ENCODE measurements around the gene CD200R1.
A peak's percentile ranks its signal among the peaks of the same experiment; 100 is the strongest.

CD200R1 gene, protein sequence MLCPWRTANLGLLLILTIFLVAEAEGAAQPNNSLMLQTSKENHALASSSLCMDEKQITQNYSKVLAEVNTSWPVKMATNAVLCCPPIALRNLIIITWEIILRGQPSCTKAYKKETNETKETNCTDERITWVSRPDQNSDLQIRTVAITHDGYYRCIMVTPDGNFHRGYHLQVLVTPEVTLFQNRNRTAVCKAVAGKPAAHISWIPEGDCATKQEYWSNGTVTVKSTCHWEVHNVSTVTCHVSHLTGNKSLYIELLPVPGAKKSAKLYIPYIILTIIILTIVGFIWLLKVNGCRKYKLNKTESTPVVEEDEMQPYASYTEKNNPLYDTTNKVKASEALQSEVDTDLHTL

DNA sequence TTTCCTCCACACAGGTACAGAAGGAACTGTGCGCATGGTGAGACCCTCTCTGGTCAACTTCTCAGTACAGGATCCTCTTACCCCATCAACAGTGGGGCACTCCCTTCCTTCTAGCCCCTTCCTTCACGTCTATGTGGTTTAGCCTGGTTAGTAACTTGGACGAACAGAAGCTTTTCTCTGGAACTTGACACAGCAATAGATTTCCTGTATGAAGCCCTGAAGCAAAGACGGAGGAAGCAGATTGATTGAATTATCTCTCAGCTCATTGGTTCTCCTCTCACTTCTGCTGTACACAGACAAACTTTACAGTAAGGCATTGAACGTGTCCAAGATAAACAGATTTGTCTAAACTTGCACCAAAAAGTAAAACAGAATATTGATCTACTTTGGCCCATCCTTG lies at the start of gene CD200R1:
Gene CD200R1 (minus strand): TSS at position 210 of the 400 bp plus-strand sequence. CDS start 246 bp downstream, outside the sequence.
- no peak for DNase-seq

DNA sequence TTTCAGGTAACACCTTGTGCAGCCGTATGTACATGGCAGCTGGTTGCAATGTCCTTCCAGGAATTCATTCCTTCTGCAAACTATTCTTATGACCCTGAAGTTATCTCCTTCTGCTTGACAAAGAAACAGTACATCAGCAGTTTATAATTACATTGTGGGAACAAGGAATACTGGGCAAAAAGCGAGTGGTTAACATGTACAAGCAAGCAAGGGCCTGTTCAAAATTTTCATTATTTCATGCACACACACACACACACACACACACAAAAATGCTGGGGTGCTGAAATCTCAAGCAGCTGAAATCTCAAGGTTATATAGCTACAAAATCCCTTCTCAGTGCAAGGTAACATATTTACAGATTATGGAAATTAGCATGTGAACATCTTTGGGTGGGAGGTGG lies 46.6 kb upstream of the CD200R1 start:
- no peak for DNase-seq

DNA sequence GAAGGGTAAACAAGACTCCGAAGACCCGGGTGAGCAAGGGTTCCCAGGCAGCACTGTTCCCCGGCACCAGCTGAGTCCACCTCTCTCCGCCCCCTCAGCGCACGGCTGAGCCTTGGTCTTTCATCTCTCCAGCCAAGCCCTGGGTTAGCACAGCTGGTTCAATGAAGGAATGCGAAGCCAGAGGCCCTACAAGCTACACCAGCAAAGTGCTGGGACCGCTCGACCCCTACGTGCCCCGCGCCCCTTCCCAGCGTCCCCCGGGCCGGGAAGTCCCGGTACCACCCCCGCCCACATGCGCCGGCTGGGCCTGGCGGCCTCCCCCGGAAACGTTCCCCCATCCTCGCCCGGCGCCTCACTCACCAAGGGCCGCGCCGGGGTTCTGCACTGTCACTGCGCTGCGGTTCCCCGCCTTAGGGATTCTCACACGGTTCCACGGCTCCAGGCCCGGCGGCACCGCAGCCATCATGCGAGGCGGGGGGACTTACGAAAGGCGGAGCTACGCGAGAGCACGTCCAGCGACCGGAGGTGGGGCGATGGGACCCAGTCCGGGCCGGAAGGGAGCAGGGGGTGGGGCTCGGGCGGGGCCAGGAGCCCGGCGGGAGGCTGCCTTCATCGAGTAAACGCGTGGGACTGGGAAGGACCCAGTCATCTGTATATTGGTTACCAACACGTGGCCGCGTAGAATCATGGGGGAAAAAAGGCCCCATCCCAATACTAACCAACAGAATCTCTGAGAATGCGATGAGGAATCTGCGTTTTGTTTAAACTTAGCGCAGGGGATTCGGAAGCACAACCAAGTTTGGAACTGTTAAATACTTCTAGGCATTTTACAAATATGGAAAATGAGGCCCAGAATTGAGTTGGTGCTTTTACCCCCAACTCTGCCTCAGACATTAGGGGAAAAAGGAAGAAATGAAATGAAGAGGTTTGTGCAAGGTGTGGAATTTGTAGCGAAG lies 44.6 kb upstream of the CD200R1 start:
- DNase-seq, result peak; percentile 82

DNA sequence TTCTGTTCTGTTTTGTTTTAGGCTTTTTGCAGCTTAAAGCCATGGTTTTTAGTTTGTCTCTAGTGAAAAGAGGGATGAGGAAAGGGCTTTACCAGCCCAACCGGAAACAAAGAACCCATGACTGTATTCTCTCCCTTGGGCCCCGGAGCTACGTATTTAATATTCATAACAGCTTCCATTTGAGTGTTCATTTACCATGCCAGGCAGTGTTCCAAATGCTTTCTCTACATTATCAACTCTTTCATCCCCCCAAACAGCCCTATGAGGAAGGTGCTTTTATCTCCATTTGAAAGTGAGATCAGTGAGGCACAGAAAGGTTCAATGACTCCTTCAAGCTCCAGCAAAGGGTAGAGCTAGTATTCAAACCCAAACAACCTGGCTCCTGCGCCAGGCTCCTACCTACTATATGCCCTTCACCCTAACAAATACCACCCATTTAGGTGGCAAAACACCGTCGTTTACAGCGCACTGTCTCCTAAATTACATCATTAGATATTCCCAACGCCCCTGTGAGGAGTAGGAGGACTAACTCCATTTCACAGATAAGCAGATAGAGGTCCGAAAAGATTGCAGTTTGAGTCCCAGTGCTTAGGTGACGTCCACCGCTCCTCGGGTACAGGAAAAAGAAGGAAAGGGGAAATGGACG lies 43.8 kb upstream of the CD200R1 start:
- no peak for DNase-seq

DNA sequence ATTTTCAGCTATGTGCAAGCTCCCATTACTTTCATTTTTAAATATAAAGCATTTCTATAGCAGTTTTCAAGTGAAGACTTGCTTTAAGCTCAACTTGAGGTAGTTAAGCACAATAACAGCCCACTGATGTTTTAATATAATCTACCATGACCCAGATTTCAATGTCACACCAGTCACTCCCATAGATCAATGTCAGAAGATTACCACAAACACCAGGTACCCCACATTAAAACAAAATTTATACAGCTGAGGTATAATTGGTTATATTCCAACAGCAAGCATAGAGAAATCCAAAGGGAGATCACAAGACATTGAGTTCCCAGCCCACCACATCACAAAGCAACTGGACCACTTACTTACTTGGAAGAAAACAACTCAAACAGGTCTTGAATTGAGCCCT lies 38.7 kb upstream of the CD200R1 start:
- DNase-seq, result no peak

DNA sequence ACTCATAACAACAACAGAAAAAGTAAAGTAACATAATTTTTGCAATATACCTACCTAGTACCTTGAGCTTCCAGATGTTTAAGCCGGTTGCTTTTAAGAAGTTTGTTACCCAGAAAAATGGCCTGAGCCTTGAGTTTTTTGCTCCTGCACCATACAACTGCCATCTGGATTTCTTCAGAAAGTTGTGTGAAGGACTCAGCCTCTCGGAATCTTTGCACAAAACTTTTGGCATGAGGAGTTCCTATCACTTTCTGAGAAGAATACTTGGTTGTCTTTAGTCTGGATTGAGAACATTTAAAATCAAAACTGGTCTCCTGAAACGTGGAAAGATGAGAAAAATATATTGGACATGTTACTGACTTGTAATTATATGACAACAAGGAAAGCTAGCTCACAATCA lies 33.2 kb upstream of the CD200R1 start:
- DNase-seq, result no peak

DNA sequence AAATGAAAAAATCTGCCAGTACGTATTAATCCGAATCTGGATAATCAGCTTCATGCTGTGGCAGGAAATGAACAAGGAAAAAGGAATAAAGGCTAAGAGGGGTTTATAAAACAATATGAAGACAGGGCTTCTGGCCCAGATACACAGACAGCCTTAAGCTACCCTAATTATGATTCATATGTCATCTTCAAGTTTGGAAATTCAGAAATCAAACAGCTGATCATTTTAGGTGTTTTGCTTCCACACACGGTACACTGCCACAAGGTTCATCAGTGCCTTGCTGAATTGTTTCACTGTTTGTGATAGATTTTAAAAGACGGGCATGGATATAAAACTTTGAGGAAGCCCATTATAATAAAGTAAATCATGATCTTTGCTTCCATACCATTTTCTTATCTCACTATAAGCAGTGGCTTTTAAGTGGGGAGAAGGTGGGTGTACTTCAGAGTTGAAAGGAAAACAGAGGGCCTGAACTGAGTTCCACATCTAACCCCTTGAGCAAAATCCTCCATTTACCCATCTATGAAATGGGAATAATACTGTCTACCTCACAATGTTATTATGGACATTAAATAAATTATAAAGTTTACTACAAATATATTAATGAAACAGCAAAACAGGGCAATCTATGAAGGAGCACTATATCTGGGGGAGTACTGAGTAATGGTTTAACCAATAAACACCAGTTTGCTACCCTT lies 31.6 kb upstream of the CD200R1 start:
- no peak for DNase-seq

DNA sequence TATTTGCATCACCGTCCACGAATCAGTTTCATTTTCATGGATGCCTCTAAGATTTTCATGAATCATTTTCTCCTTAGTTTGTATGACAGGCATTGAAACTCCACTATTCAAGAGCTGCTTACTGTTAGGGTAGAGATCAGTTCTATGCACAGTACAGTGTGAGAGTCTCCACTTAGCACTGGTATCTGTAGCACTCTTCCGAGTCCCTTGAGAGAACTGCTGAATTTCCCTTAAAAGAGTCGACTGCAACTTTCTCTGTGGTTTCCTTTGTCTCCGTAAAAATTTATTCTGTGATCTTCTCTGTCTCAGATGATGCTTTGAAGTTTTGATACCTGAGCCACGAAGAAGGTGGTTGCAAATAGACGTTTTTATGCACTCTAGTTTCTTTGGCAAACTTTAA lies 30.7 kb upstream of the CD200R1 start:
- DNase-seq, result no peak

DNA sequence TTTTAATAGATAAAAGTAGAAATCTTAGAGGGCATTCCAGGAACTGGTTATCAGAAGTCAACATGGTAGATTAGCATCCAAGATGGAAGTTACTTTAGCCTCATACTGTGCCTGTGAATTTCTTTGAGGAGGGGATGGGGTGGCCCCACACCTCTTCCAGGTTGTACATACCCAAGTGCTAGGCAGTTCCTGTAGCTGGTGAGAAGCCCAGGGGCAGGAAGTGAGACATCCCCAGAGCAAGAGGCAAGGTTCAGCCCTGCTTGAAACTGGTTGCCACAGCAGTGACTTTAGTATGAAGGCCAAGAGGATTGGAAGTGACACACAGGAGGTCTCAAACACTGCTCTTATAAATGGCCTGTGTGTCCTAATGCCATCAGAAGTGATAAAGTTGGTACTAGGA lies 27.8 kb upstream of the CD200R1 start:
- no peak for DNase-seq

DNA sequence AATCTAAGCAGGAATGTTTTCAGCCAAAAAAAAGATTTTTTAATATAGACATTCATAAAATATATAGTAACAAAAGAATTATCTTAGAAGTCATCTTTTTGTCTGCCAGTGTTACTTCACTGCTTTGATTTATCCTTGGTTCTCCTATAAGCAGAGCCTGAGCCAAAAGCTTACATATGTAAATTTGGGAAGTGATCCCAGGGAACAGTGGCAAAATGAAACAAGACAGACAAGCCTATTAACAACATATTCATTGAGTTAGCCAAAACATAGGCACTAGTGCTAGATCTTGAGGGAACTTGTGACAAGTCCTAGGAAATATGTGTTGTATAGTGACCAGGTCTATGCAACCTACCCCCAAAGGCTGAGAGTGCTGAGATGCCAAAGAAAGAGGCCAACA lies 27.1 kb upstream of the CD200R1 start:
- no peak for DNase-seq

DNA sequence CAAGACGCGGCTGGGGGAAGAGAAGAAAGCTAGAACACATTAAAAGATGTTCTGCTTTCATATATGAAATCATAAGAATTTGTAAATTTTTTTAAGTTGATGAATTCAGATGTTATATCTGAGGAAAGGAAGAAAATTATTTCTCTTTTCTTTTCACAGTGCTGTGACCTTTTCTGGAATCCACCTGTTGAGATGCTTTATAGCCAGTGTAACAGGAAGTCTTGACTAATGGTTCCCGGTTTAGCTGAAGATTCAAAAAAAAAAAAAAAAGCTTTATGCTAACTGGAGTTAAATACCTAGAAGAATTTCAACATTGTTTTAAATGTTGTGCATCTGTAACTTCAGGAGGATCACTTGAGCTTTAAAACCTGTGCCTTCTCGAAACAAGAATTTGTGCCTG lies 25.8 kb upstream of the CD200R1 start:
- no peak for DNase-seq

DNA sequence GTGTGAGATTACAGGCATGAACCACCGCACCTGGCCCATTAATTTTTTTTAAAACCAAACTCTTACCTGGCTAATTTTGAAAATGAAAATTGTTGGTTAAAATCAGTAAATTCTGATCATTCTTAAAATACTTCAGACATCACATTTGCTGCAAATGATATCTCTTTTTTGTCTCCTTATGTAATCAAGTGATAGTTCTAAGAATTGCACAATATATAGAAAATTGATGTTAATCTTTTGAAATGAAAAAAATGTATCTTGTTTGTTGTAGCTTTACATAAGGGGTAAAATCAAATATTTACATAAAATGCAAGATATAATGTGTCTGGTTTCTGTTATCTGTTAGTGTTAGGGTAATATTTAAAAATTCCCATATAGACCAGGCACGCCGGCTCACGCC lies 20.9 kb upstream of the CD200R1 start:
- DNase-seq, result no peak

DNA sequence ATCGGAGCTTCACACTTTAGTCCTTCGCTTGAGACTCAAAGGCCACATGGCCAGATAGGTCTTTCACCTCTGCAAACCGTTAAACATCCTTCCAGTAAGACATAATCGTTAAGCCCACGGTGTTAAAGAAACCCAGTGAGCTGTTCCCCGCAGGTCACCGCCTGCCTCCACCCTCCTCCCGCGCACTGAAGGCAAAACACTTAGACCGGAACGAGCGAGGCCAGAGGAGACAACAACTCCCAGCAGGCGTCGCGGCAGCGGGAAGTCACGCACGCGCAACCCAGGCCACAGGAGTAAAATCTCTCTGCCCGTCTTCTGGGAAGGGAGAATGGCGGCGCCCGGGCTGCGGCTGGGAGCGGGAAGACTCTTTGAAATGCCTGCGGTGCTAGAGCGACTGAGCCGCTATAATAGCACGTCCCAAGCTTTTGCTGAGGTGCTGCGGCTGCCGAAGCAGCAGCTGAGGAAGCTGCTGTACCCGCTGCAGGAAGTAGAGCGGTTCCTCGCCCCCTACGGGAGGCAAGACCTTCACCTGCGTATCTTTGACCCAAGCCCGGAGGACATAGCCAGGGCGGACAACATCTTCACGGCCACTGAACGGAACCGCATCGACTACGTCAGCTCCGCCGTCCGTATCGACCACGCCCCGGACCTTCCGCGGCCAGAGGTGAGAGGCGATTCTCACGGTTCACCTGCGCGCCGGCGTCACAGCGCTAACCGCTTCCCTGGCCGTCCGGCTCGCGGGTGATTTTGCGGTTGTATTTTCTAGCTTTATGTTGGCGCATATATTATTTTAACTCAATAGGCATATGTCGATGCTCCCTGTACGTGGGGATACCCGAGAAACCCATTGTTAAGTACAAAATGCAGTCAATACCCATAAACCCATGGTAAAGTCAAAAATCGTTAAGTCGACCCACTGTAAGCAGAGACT lies 16.0 kb upstream of the CD200R1 start, which contains the start of gene GTPBP8:
Gene GTPBP8 (plus strand): TSS at position 313 of the 931 bp plus-strand sequence. CDS start 16 bp downstream, at position 329.
- peak; percentile 67 for DNase-seq

DNA sequence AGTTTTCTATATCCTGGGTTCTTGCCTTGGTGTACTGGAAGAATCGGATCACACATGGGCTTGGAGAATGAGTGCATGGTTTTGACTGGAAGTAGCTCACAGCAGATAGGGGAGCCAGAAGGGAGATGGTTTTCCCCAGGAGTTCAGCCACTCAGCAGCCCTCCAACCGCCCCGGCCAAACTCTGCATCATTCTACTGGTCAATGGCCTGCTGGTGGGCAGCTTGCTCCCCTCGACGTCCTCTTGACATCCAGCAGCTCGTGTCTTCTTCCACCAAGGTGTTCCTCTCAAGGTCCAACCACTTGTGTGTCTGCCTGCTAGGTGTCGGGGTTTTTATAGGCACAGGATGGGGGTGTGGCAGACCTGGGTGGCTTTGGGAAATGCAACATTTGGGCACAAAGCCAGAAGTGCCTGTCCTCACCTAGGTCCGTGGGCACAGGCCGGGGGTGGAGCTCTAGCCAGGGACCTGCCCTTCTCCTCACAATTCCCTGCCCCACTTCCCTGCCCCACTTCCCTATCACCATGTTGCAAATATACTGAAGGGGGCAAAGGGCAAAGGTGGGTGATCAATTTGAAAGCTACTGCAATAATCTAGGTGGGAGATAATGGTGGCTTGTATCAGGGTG lies 12.9 kb upstream of the CD200R1 start:
- DNase-seq, result no peak

DNA sequence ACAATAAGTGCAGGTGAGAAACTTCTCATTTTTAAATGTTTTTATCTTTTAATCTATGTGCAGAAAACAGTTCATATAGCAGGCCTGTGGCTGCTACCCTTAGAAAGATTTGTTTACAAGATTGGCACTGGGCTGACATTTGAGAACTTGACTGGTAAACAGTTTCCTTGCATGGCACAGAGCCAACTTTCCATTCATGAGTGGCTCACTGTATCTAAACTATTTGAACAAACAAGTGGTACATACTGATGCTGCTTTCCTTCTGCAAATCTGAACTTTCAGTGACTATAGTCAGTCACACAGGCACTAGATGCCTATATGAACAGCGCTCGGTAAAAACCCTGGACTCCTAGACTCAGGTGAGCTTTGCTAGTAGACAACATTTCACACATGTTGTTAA lies 9.6 kb upstream of the CD200R1 start:
- no peak for DNase-seq

DNA sequence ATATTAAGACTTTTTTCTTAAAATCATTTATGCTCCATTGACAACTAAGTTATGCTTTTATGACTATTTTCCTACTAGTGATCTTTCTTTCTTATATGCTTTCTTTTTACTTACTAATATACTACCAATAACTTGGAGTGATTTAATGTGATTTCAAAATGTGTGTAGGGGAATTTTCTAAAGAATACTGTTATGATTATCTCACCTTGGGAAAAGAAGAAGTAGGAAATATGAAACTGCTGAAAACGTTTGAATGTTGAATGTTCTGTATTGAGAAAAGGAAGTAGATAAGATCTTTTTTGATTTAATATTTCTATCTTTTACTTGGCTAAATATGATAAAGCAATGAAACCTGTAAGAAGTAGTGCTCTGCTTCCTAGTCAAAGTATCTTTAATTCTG lies 7.8 kb upstream of the CD200R1 start:
- DNase-seq, result no peak

DNA sequence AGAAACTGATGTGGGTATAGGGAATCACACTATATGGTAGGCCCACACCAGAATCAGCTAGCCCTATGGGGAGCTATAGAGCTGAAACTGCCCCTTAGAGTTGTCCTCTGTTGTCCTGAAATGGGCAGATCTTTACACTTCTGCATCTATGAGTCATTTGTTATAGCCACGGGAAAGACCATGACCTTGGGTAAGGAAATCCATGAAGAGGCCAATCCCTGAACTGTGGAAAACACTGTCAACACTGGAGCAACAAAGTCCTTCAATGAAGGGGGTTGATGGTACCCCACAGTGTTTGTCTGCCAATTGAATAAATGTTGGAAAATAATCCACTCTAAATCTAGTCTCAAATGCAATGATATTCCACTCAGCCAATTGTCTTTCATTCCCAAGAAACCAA lies 5.2 kb upstream of the CD200R1 start:
- DNase-seq, result no peak

DNA sequence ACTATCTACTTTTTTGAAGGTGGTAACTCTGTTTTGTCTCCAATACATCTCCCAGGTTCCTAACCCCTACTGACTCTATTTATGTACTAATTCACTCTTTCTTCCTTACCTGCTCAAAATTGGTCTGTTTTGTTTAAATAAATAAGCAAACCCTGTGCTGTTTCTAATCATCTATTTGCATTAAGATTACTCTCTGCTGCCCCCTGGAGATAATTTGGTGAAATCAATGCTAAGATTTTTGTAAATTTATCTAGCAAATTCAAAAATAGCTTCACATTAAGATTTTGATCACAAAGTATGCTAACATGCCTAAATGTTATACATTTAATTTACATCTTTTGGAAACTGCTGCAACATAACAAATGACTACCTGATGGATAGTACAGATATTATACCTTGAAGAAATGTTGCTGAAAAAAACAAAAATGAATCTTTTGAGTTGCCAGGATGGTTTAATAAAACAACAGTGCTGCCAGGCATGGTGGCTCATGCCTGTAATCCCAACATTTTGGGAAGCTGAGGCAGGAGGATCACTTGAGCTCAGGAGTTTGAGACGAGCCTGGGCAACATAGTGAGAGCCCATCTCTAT lies 4.4 kb upstream of the CD200R1 start:
- DNase-seq, result no peak

DNA sequence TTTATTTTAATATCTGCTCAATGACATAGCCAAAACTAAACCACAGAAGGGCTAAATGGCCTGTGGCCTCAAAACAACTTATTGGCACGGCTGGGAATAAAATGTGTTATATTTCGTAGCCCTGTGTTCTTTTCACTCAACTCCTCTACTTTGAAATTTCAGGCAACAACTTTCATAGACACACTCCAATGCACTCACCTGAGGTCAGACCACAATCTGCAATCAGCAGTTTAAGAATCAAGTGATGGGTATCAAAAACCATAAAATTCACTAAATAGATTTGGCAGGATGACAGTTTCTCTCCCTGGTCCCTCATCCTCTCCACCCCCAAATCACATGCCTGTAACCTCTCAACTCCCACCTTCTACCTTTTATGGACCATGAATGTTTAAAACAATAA lies 2.0 kb upstream of the CD200R1 start:
- no peak for DNase-seq

DNA sequence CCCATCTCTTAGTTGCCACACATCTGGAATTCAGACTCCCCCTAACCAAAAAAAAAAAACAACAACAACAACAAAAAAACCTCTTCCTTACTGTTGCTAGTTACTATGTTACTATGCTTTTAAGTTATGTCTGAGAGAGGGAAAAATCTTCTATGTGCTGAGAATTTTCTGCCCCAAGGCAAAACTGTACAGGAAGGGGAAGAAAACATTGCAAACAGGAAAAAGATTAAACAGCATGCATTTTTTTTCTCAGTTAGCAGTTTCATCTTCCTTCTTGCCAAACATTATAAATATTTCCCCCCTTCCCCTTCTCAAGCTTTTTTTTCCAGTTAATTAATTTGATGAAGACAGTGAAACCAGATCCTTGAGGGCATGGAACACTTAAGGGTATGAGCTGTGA lies 1.1 kb upstream of the CD200R1 start:
- DNase-seq, result no peak

DNA sequence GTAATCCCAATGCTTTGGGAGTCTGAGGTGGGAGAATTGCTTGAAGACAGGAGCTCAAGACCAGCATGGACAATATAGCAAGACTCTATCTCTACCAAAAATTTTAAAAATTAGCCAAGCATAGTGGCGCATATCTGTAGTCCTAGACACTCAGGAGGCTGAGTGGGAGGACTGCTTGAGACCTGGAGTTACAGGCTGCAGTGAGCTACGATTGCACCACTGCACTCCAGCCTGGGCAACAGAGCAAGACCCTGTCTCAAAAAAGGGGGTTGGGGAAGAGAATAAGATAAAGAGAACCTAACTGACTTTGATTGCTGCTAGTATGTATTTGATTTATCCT lies 755 bp downstream of the CD200R1 start:
- no peak for DNase-seq
